RWPE1 (cell line): Measurements from ENCODE around the gene CEMIP.

ENCODE experiments used
- CTCF ChIA-PET: fragments of 350-600 bp; sonication (Branson Sonifier 250); formaldehyde crosslinking; extraction: SDS; loops from one replicate; lab custom pipeline; 2021; lab: Yijun Ruan, JAX
- POLR2A ChIA-PET: fragments of 400-600 bp; formaldehyde crosslinking; extraction: SDS; loops from one replicate; lab custom pipeline; 2020; ENCODE audit warnings: antibody characterized with exemption; ENCODE audit not compliant: low non-redundant PET; lab: Yijun Ruan, JAX
- DNase-seq: peaks from one replicate; pipeline ENCODE4 v3.0.0; 2012; ENCODE audit warnings: low spot score
- H3K27ac ChIP-seq: fragments of 450-650 bp; 2 replicates; pipeline ENCODE4 v1.5.1; 2017
- TF ChIP-seq, protein P1 (sequence below): fragments of 450-650 bp; conservative IDR thresholded peaks from 2 replicates; pipeline ENCODE4 v1.5.1; 2017; ENCODE audit warnings: low read depth, mild to moderate bottlenecking

Gene CEMIP

DNA sequence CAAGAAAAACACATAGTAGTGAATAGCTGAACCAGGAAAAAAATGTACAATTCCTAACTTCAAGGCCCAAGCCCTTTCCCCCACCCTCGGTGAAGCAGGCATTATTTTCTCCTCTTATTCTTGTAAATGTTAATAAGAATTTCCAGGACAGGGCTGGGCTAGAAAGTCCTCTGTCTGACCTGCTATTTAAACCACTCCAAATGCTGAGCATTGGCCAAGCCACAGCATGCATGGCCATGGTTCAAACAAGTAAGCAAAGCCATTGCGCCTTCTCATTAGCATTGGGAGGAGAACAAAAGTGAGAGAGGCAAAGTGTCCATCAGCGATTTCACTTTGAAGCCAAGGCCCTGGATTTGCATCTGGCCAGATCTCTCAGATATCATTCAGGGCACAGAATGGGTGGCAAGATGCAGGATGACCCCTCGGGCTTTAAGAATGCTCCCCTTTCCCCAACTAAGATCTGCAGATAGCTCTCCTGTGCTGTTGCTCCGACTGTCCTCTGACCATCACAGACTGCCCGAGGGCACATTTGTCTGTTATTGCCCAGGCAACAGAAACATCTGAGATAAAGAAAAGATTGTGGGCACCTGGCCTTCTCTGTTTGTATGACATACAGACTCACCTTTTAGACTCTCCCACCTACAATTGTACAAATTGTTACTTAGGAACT is 46.3 kb downstream of the CEMIP start:
- TF ChIP-seq, protein P1, sequence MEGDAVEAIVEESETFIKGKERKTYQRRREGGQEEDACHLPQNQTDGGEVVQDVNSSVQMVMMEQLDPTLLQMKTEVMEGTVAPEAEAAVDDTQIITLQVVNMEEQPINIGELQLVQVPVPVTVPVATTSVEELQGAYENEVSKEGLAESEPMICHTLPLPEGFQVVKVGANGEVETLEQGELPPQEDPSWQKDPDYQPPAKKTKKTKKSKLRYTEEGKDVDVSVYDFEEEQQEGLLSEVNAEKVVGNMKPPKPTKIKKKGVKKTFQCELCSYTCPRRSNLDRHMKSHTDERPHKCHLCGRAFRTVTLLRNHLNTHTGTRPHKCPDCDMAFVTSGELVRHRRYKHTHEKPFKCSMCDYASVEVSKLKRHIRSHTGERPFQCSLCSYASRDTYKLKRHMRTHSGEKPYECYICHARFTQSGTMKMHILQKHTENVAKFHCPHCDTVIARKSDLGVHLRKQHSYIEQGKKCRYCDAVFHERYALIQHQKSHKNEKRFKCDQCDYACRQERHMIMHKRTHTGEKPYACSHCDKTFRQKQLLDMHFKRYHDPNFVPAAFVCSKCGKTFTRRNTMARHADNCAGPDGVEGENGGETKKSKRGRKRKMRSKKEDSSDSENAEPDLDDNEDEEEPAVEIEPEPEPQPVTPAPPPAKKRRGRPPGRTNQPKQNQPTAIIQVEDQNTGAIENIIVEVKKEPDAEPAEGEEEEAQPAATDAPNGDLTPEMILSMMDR, result no peak
- ChIA-PET CTCF (interaction anchor here (0.5 to 1.0 kb wide), 4 partner anchors 9 to 133 kb away, joined by 3 to 7 read pairs (median 3); no protein-coding TSS in a partner anchor), POLR2A (no interaction called here)

DNA sequence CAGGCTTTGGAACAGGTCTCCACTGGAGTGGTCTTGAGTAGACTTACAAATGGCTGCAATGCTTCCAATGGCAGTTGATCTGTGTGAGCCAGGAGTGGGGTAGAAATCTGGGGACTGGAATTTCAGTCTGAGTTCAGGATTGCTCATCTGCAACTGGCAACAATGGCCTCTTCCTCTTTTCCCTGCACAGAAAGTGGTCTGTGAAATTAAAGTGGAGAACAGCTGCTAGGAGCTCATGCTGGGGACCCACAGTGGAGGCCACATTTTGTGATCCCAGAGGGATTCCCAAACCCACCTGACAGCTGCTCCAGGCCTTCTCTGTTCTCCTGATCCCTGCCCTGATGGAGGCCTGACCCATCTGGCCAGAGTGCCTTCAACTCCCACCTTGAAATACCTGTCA is 49.6 kb downstream of the CEMIP start:
- POLR2A ChIA-PET, result no interaction called here
- TF ChIP-seq, protein P1, result no peak
- H3K27ac ChIP-seq, result no peak overlapping the region
- CTCF ChIA-PET, result no interaction called here
- DNase-seq, result no peak

More for the DNA sequence above, 46.3 kb downstream of the CEMIP start:
- DNase-seq, result no peak
- H3K27ac ChIP-seq, result no peak overlapping the region

DNA sequence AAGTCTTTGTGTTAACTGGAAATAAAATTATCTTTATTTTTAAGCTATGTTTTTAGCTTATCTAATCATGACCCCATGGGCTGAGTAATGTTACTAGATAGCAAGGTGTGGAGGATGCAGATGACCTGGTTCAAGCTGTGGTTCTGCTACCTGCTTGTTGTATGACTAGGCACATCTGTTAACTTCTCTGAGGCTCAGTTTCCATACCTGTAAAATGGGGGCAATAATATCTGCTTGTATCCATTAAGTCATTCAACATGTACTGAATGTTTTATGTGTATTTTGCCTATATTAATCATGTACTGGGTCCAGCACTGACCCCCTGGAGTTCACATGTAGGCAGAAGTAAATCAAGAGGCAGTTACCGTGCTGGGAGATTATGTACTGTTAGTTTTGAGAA is 51.5 kb downstream of the CEMIP start:
- no peak overlapping the region for H3K27ac ChIP-seq
- DNase-seq, result no peak
- ChIA-PET CTCF (interaction anchor here (0.6 kb wide), 1 partner anchor 225 kb away, joined by 3 read pairs; no protein-coding TSS in a partner anchor), POLR2A (no interaction called here)
- TF ChIP-seq, protein P1, result no peak

DNA sequence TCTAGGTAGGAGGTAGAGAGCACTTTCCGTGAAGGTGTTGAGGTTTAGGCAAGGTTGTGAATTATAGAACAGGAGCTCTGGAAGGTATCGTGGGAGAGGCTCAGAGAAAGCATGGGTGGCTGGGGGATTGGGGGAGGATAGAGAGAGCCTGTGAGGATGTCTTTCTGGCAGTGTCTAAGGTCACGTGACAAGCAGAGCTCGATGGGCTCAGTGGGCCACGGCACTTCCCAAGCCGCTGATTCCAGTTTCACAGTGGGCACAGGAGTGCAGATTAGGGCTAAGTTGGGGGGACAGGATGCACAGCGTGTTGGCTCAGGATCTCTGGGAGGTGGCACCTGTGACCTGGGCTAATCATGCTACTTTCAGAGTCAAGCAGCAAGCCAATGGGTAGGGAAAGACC is 52.0 kb downstream of the CEMIP start:
- CTCF ChIA-PET, result no interaction called here
- POLR2A ChIA-PET, result no interaction called here
- TF ChIP-seq, protein P1, result no peak
- H3K27ac ChIP-seq, result no peak overlapping the region
- DNase-seq, result no peak

DNA sequence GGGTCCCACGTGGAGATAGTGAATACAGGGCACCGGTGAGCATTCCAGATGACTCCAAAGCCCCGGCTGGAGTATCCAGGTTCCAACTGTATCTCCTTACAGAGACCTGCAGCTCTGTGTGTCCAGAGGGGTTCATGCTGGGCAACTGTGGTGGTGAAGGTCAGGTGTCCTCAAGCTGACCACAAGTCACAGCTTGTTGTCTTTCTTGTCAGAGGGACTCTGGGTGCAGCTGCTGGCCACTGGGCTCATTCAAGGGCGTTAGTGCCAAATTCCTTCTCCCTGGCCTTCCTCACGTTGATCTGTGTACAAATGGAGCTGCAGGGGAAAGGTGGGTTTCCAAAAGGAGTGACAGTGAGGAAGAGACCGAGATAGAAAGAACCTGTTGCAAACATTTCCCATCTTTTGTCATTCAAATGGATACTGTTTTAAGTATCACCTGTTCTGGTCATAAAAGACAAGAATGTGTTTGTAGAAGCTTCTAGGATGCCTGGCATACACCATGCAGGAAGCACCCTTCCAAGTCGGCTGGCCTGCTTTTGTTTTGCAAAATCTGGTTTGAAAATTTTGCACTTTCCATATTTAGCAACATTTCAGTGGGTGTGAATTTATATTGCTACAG is 52.5 kb downstream of the CEMIP start:
- TF ChIP-seq, protein P1, result no peak
- no peak for DNase-seq
- no peak overlapping the region for H3K27ac ChIP-seq
- ChIA-PET CTCF (no interaction called here), POLR2A (no interaction called here)

DNA sequence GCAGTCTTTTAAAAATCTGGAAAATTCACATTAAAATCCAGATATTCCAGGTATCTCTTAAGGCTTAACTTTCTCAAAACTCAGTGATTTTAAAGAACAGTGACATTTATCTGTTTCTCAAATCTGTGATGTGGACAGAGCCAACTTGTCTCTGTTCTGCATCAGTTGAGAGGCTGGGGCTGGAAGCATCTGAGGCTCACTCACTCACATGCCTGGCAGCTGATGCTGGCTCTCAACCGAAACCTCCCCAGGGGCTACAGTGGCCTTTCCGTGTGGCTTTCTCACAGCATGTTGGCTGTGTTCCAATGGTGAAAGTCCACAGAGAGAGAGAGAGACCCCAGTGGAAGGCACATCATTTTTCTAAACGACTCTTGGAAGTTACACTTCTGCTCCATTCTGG is 53.5 kb downstream of the CEMIP start:
- ChIA-PET CTCF (no interaction called here), POLR2A (no interaction called here)
- DNase-seq, result no peak
- TF ChIP-seq, protein P1, result no peak
- no peak overlapping the region for H3K27ac ChIP-seq
